Brain microvascular endothelial cell (primary cell): ENCODE data around the gene KISS1R.

Experiments used
- DNase-seq: peaks from one replicate; pipeline ENCODE4 v3.0.0-alpha.2; 2020
- H3K27ac ChIP-seq: fragments of 250-450 bp; sonication (Bioruptor Pico); 2 replicates; pipeline ENCODE4 v1.5.1; 2020; ENCODE audit warnings: mild to moderate bottlenecking, moderate library complexity
- H3K27me3 ChIP-seq: fragments of 250-450 bp; sonication (Bioruptor Pico); replicated peaks from 2 replicates; pipeline ENCODE4 v1.5.1; 2020; ENCODE audit warnings: mild to moderate bottlenecking
- H3K36me3 ChIP-seq: fragments of 250-450 bp; sonication (Bioruptor Pico); replicated peaks from 2 replicates; pipeline ENCODE4 v1.5.1; 2020; ENCODE audit warnings: mild to moderate bottlenecking
- H3K4me3 ChIP-seq: 2 replicates; pipeline ENCODE4 v1.5.1; 2011; ENCODE audit warnings: low read depth, mild to moderate bottlenecking, control low read depth, low read length, moderate library complexity
- CTCF ChIP-seq: IDR thresholded peaks from 2 replicates; pipeline ENCODE4 v1.5.1; 2011; ENCODE audit warnings: low read depth, mild to moderate bottlenecking, moderate library complexity, low read length, control low read depth, inconsistent platforms; ENCODE audit errors: missing control alignments
- in situ Hi-C: cut with HindIII; loops from 2 replicates; pipeline ENCODE4 v1.10.0; 2017; ENCODE audit warnings: low sequenced_read_pairs, low pct_ligation_motif_present

KISS1R gene

DNA sequence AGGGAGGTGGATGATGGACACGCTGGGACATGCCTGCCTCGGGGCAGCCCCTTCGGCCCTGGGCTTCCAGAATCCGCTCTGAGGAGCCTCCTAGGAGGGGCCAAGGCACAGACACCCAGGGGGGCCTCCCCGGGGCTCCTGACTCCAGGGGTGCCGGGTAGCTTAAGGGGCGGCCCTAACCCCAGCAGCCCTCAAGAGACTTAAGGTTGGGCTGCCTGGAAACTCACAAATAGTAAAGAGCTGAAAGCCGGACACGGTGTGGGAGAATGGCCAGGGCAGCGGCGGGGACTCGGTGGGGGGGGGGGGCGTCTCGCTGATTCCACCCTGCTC is 16.4 kb downstream of the KISS1R start:
- peak overlapping the region; percentile 30 for H3K27ac ChIP-seq
- in situ Hi-C loops, result no loop called here
- no peaks in the 10 kb centered on the region for H3K27me3 ChIP-seq
- TF ChIP-seq CTCF, result no peak
- peaks cover 12% of the 10 kb centered on the region for H3K36me3 ChIP-seq
- peak overlapping the region; percentile 22 for H3K4me3 ChIP-seq
- no peak for DNase-seq

GRCh38 chr19:934197-934840 is 17.2 kb downstream of the KISS1R start:
- no peak for TF ChIP-seq CTCF
- no peak overlapping the region for H3K4me3 ChIP-seq
- no peaks in the 10 kb centered on the region for H3K27me3 ChIP-seq
- in situ Hi-C loops, result no loop called here
- peaks cover 14% of the 10 kb centered on the region for H3K36me3 ChIP-seq
- DNase-seq, result no peak
- H3K27ac ChIP-seq, result no peak overlapping the region

- Histone ChIP-seq H3K36me3 (peaks cover 14% of the 10 kb centered on the region), H3K27me3 (no peaks in the 10 kb centered on the region), H3K4me3 (no peak overlapping the region), H3K27ac (no peak overlapping the region)
- TF ChIP-seq CTCF, result no peak
- in situ Hi-C loops, result no loop called here
- DNase-seq, result no peak
Measured at GRCh38 chr19:934865-935479, 17.8 kb downstream of the KISS1R start.

GRCh38 chr19:936175-936546 is 19.0 kb downstream of the KISS1R start:
- Histone ChIP-seq H3K27ac (no peak overlapping the region), H3K4me3 (no peak overlapping the region), H3K36me3 (peaks cover 9% of the 10 kb centered on the region), H3K27me3 (no peaks in the 10 kb centered on the region)
- in situ Hi-C loops, result no loop called here
- TF ChIP-seq CTCF, result no peak
- no peak for DNase-seq

DNA sequence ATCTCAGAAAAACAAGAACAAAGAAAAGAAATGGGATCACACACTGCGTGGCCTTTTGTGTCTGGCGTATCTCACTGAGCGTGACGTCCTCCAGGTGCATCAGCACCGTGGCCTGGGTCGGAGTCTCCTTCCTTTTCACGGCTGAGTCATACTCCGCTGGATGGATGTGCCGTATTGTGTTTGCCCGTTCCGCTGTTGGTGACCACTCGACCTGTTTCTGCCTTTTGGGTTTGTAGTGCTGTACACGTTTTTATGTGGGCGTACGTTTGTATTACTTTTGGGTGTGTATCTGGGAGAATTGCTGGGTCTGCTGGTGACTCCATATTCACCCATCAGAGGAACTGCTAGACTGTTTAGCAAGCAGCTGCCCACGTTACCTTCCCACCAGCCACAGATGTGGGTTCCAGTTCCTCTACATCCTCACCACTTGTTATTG is 20.1 kb downstream of the KISS1R start:
- H3K36me3 ChIP-seq, result peaks cover 9% of the 10 kb centered on the region
- in situ Hi-C loops, result no loop called here
- H3K27me3 ChIP-seq, result no peaks in the 10 kb centered on the region
- H3K4me3 ChIP-seq, result no peak overlapping the region
- no peak for TF ChIP-seq CTCF
- DNase-seq, result no peak
- H3K27ac ChIP-seq, result no peak overlapping the region
